ENCODE data around the gene FRMD1.
"Not testable (repeated sequence)": the region's sequence is repeated elsewhere in the genome, so short reads cannot be mapped to it uniquely, and the experiment has no call there.

FRMD1 gene

DNA sequence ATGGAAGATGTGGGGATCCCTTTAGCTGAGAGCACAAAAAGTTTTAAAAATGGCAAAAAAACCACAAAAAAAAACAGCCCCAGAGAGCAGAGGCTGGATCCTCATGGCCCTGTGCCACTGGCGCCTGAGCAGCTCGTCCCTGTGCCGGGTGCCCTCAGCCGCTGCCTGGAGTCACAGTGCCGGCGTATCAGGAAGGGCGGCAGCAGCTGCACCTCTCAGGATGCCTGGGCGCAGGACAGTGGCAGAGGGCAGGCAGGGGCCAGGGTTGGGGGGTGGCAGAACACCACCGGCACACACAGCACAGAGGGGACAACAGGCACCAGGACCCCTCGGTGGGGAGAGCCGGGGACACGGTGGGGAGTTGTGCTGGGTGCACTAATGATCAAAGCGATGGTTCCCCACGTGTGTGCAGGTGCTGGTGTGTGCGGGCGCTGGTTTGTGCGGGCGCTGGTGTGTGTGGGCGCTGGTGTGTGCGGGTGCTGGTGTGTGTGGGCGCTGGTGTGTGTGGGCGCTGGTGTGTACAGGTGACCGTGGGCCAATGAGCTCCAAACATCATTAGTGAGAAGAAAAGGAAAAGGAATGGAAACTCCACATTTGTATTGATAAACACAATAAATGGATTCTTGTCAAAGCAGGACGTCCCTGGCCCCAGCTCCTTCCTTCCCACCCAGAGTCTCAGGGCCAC, 1.5 kb upstream of the FRMD1 start:
- TF ChIP-seq EZH2 (IDR thresholded peaks at IDR 0.05; ENCODE audit: borderline replicate concordance, low read depth, low read length, severe bottlenecking), result no peak
- TF ChIP-seq, protein P1, sequence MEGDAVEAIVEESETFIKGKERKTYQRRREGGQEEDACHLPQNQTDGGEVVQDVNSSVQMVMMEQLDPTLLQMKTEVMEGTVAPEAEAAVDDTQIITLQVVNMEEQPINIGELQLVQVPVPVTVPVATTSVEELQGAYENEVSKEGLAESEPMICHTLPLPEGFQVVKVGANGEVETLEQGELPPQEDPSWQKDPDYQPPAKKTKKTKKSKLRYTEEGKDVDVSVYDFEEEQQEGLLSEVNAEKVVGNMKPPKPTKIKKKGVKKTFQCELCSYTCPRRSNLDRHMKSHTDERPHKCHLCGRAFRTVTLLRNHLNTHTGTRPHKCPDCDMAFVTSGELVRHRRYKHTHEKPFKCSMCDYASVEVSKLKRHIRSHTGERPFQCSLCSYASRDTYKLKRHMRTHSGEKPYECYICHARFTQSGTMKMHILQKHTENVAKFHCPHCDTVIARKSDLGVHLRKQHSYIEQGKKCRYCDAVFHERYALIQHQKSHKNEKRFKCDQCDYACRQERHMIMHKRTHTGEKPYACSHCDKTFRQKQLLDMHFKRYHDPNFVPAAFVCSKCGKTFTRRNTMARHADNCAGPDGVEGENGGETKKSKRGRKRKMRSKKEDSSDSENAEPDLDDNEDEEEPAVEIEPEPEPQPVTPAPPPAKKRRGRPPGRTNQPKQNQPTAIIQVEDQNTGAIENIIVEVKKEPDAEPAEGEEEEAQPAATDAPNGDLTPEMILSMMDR (IDR thresholded peaks at IDR 0.05; ENCODE audit: borderline replicate concordance, extremely low read depth, low read length, poor library complexity, severe bottlenecking), result no peak
- Histone ChIP-seq H3K79me2 (ENCODE audit: insufficient read depth, low read length) (no peaks in the 10 kb centered on the region), H2AFZ (ENCODE audit: low read depth, low read length) (no peak overlapping the region), H3K4me2 (ENCODE audit: insufficient read depth, low read length) (no peak overlapping the region), H3K4me1 (ENCODE audit: insufficient read depth, low read length) (no peaks in the 10 kb centered on the region), H3K9me3 (ENCODE audit: insufficient read depth, low read length, severe bottlenecking) (peaks cover 3% of the 10 kb centered on the region), H3K36me3 (ENCODE audit: insufficient read depth, low read length) (no peaks in the 10 kb centered on the region), H3K27me3 (ENCODE audit: insufficient read depth, low read length, poor library complexity) (no peaks in the 10 kb centered on the region), H3K27ac (ENCODE audit: low read length) (no peak overlapping the region), H3K9ac (ENCODE audit: low read depth, low read length) (no peak overlapping the region), H4K20me1 (ENCODE audit: insufficient read depth, low read length) (no peaks in the 10 kb centered on the region), H3K4me3 (ENCODE audit: low read depth in 1 of 2, low read length in 2 of 2) (no peak overlapping the region)
- ATAC-seq (ENCODE audit: insufficient read depth, low read depth), result no peak
- DNase-seq, result no peak

DNA sequence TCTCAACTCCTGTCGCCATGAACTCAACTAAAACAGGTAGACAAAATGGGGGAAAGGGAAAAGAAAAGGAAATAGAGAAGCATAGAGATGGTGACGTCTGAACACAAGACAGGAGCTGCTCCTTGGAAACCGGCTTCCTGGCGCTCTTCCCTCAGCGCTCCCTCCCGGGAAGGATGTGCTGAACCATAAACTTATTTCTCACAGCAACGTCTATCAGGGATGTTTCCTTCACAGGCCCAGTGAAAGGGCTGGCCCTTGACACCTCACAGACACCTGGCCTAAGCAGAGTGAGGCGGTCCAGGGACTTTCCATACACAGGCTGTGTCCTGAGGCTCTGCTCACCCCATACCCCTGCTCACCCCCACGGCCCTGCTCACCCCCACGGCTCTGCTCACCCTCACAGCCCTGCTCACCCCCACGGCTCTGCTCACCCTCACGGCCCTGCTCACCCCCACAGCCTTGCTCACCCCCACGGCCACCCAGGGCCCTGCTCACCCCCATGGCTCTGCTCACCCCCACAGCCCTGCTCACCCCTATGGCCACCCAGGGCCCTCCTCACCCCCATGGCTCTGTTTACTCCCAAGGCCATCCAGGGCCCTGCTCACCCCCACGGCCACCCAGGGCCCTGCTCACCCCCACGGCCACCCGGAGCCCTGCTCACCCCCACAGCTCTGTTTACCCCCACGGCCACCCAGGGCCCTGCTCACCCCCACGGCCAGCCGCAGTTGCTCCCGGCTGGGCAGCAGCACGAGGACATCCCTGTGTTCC, 653 bp downstream of the FRMD1 start:
- DNase-seq, result no peak
- Histone ChIP-seq H3K27ac (ENCODE audit: low read length) (no peak overlapping the region), H4K20me1 (ENCODE audit: insufficient read depth, low read length) (no peaks in the 10 kb centered on the region), H2AFZ (ENCODE audit: low read depth, low read length) (no peak overlapping the region), H3K27me3 (ENCODE audit: insufficient read depth, low read length, poor library complexity) (no peaks in the 10 kb centered on the region), H3K4me1 (ENCODE audit: insufficient read depth, low read length) (no peaks in the 10 kb centered on the region), H3K4me2 (ENCODE audit: insufficient read depth, low read length) (no peak overlapping the region), H3K79me2 (ENCODE audit: insufficient read depth, low read length) (no peaks in the 10 kb centered on the region), H3K9ac (ENCODE audit: low read depth, low read length) (no peak overlapping the region), H3K4me3 (ENCODE audit: low read depth in 1 of 2, low read length in 2 of 2) (no peak overlapping the region), H3K36me3 (ENCODE audit: insufficient read depth, low read length) (no peaks in the 10 kb centered on the region), H3K9me3 (ENCODE audit: insufficient read depth, low read length, severe bottlenecking) (peaks cover 17% of the 10 kb centered on the region)
- ATAC-seq (ENCODE audit: insufficient read depth, low read depth), result no peak
- TF ChIP-seq EZH2 (IDR thresholded peaks at IDR 0.05; ENCODE audit: borderline replicate concordance, low read depth, low read length, severe bottlenecking), result no peak
- TF ChIP-seq, protein P1 (IDR thresholded peaks at IDR 0.05; ENCODE audit: borderline replicate concordance, extremely low read depth, low read length, poor library complexity, severe bottlenecking), result no peak

DNA sequence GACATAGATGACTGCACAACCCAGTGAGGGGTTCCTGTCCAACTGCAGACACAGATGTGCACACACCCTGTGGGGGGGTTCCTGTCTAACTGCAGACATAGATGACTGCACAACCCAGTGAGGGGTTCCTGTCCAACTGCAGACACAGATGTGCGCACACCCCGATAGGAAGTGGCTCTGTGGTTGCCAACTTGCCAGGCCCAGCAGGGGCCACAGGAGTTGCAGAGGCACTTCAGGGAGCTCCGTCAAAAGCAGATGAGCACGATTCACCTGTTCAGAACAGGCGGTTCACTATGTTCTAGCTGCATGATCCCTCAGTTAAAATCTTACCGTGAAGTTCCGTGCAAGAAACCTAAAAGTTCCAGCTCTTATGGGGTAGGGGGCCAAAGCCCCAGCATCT, 1.6 kb downstream of the FRMD1 start:
- not testable (repeated sequence) for H3K27me3 ChIP-seq (ENCODE audit: insufficient read depth, low read length, poor library complexity); H3K9ac ChIP-seq (ENCODE audit: low read depth, low read length); H3K79me2 ChIP-seq (ENCODE audit: insufficient read depth, low read length); H3K4me2 ChIP-seq (ENCODE audit: insufficient read depth, low read length); H3K27ac ChIP-seq (ENCODE audit: low read length); H3K4me1 ChIP-seq (ENCODE audit: insufficient read depth, low read length); H4K20me1 ChIP-seq (ENCODE audit: insufficient read depth, low read length); H3K4me3 ChIP-seq (ENCODE audit: low read depth in 1 of 2, low read length in 2 of 2); ATAC-seq (ENCODE audit: insufficient read depth, low read depth); H3K36me3 ChIP-seq (ENCODE audit: insufficient read depth, low read length); H2AFZ ChIP-seq (ENCODE audit: low read depth, low read length)
- DNase-seq, result peak; percentile 5
- peaks cover 17% of the 10 kb centered on the region for H3K9me3 ChIP-seq (ENCODE audit: insufficient read depth, low read length, severe bottlenecking)

DNA sequence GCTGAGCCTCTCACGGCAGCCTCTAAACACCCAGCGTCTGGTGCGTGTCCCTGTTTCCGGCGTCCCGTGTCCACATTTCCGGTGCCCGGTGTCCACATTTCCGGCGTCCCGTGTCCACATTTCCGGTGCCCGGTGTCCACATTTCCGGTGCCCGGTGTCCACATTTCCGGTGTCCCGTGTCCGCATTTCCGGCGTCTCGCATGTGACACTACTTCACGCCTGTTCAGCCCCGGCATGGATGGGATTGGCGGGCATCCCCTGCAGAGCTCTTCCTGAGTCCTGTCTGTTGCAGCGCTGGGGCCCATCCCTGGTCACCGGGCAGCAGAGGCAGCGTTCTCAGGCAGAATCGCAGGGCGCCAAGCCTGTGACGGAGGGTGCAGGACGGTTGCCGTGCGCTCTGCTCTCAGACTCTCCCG, 3.2 kb downstream of the FRMD1 start:
- no peaks in the 10 kb centered on the region for H3K36me3 ChIP-seq (ENCODE audit: insufficient read depth, low read length)
- H3K27ac ChIP-seq (ENCODE audit: low read length), result no peak overlapping the region
- no peaks in the 10 kb centered on the region for H4K20me1 ChIP-seq (ENCODE audit: insufficient read depth, low read length)
- H3K9me3 ChIP-seq (ENCODE audit: insufficient read depth, low read length, severe bottlenecking), result peaks cover 24% of the 10 kb centered on the region
- H3K4me1 ChIP-seq (ENCODE audit: insufficient read depth, low read length), result no peaks in the 10 kb centered on the region
- TF ChIP-seq, protein P1 (IDR thresholded peaks at IDR 0.05; ENCODE audit: borderline replicate concordance, extremely low read depth, low read length, poor library complexity, severe bottlenecking), result no peak
- TF ChIP-seq EZH2 (IDR thresholded peaks at IDR 0.05; ENCODE audit: borderline replicate concordance, low read depth, low read length, severe bottlenecking), result no peak
- H3K79me2 ChIP-seq (ENCODE audit: insufficient read depth, low read length), result no peaks in the 10 kb centered on the region
- H3K4me3 ChIP-seq (ENCODE audit: low read depth in 1 of 2, low read length in 2 of 2), result no peak overlapping the region
- ATAC-seq (ENCODE audit: insufficient read depth, low read depth) (no peak), DNase-seq (no peak)
- H3K9ac ChIP-seq (ENCODE audit: low read depth, low read length), result no peak overlapping the region
- no peak overlapping the region for H3K4me2 ChIP-seq (ENCODE audit: insufficient read depth, low read length)
- no peak overlapping the region for H2AFZ ChIP-seq (ENCODE audit: low read depth, low read length)
- H3K27me3 ChIP-seq (ENCODE audit: insufficient read depth, low read length, poor library complexity), result no peaks in the 10 kb centered on the region
